HEK293 (cell line): ENCODE results near the gene TPM3.

ENCODE experiments used
- CTCF ChIP-seq: fragments of 450-650 bp; formaldehyde crosslinking; IDR thresholded peaks from 2 replicates; pipeline ENCODE4 v1.5.1; 2016; ENCODE audit warnings: missing biosample characterization, missing genetic modification characterization
- ZBTB11 ChIP-seq: fragments of 450-650 bp; formaldehyde crosslinking; conservative IDR thresholded peaks from 2 replicates; pipeline ENCODE4 v1.5.1; 2016; ENCODE audit warnings: low read depth, missing biosample characterization, missing genetic modification characterization
- ZNF24 ChIP-seq: fragments of 450-650 bp; formaldehyde crosslinking; IDR thresholded peaks from 2 replicates; pipeline ENCODE4 v1.5.1; 2016; ENCODE audit warnings: missing biosample characterization, missing genetic modification characterization
- ZNF510 ChIP-seq: fragments of 450-650 bp; formaldehyde crosslinking; IDR thresholded peaks from 2 replicates; pipeline ENCODE4 v1.5.1; 2018; ENCODE audit warnings: mild to moderate bottlenecking, missing genetic modification characterization, missing biosample characterization; ENCODE audit not compliant: insufficient replicate concordance

GRCh38 chr1:154171880-154172279 is 20.0 kb downstream of the TPM3 start:
- no peak for TF ChIP-seq ZNF24 (tag by site-specific recombination)
- TF ChIP-seq ZNF510, result no peak
- TF ChIP-seq ZBTB11 (tag by site-specific recombination), result no peak
- no peak for TF ChIP-seq CTCF (tag by site-specific recombination)
